Memory B cell (primary cell): ENCODE measurements around the gene HTR5A.

Source experiments
- ATAC-seq: fragments of 150-1000 bp; cut with Tn5 transposase; 2 replicates; pipeline ENCODE4 v1.10.0; 2021; ENCODE audit warnings: low read depth, mild to moderate bottlenecking, moderate library complexity
- DNase-seq, 2 donors: peaks; one replicate each; pipeline ENCODE4 v3.0.0; 2022; ENCODE audit warnings: low spot score in 2 of 2
- H3K27ac Mint-ChIP-seq: one replicate; pipeline ENCODE4 v1.8.0; 2022; ENCODE audit warnings: mild to moderate bottlenecking, moderate library complexity, mixed read lengths
- H3K27me3 Mint-ChIP-seq: one replicate; pipeline ENCODE4 v1.8.0; 2022; ENCODE audit warnings: mixed read lengths
- H3K36me3 Mint-ChIP-seq: one replicate; pipeline ENCODE4 v1.8.0; 2022; ENCODE audit warnings: mild to moderate bottlenecking, mixed read lengths
- H3K4me1 Mint-ChIP-seq: one replicate; pipeline ENCODE4 v1.8.0; 2022; ENCODE audit warnings: mixed read lengths
- H3K4me3 Mint-ChIP-seq: one replicate; pipeline ENCODE4 v1.8.0; 2022; ENCODE audit warnings: mild to moderate bottlenecking, moderate library complexity, mixed read lengths
- H3K9me3 Mint-ChIP-seq: one replicate; pipeline ENCODE4 v1.8.0; 2022; ENCODE audit warnings: mixed read lengths

HTR5A gene

GRCh38 chr7:155107126-155107525 lies 37.0 kb downstream of the HTR5A start:
- peaks cover 12% of the 10 kb centered on the region for H3K27me3 Mint-ChIP-seq
- no peak for ATAC-seq

GRCh38 chr7:155108144-155108901 lies 38.2 kb downstream of the HTR5A start:
- no peaks in the 10 kb centered on the region for H3K4me1 Mint-ChIP-seq
- no peak overlapping the region for H3K4me3 Mint-ChIP-seq
- no peaks in the 10 kb centered on the region for H3K9me3 Mint-ChIP-seq
- H3K27me3 Mint-ChIP-seq: peaks cover 12% of the 10 kb centered on the region
- H3K36me3 Mint-ChIP-seq: no peaks in the 10 kb centered on the region
- no peak overlapping the region for H3K27ac Mint-ChIP-seq
- DNase-seq (no peak), ATAC-seq (no peak)

More at GRCh38 chr7:155107126-155107525, 37.0 kb downstream of the HTR5A start:
- Mint-ChIP-seq H3K36me3 (no peaks in the 10 kb centered on the region), H3K27ac (no peak overlapping the region), H3K4me1 (no peaks in the 10 kb centered on the region), H3K9me3 (no peaks in the 10 kb centered on the region), H3K4me3 (no peak overlapping the region)
- no peak for DNase-seq

DNA sequence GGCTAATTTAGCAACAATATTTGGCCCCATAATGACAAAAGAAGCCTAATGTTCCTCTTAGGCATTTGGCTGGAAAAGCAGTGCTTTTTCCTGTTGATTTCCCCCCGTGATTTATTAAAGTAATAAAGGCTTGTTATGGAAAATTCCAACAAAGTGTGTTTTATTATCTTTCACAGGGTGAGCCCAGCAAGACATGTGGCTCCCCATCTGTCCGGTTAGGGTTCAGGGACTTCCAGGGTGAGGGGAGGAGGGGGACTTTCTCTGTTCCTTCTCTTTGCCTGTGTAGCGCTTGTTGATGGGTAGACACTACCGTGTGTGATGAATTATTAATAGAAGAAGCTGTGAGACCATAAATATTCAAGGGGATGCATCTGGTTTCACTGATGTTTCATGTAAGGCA lies 39.0 kb downstream of the HTR5A start:
- DNase-seq (no peak), ATAC-seq (no peak)
- Mint-ChIP-seq H3K36me3 (no peaks in the 10 kb centered on the region), H3K9me3 (no peaks in the 10 kb centered on the region), H3K4me1 (no peaks in the 10 kb centered on the region), H3K27ac (no peak overlapping the region), H3K27me3 (peaks cover 12% of the 10 kb centered on the region), H3K4me3 (no peak overlapping the region)

GRCh38 chr7:155115288-155115687 lies 45.2 kb downstream of the HTR5A start:
- Mint-ChIP-seq H3K27ac (no peak overlapping the region), H3K36me3 (no peaks in the 10 kb centered on the region), H3K9me3 (peaks cover 8% of the 10 kb centered on the region), H3K27me3 (peaks cover 16% of the 10 kb centered on the region), H3K4me1 (no peaks in the 10 kb centered on the region), H3K4me3 (no peak overlapping the region)
- DNase-seq (no peak), ATAC-seq (no peak)

GRCh38 chr7:155119801-155120382 lies 49.8 kb downstream of the HTR5A start:
- ATAC-seq (no peak), DNase-seq (no peak)
- Mint-ChIP-seq H3K27me3 (peaks cover 16% of the 10 kb centered on the region), H3K27ac (no peak overlapping the region), H3K4me3 (no peak overlapping the region), H3K9me3 (peaks cover 8% of the 10 kb centered on the region), H3K36me3 (no peaks in the 10 kb centered on the region), H3K4me1 (no peaks in the 10 kb centered on the region)

DNA sequence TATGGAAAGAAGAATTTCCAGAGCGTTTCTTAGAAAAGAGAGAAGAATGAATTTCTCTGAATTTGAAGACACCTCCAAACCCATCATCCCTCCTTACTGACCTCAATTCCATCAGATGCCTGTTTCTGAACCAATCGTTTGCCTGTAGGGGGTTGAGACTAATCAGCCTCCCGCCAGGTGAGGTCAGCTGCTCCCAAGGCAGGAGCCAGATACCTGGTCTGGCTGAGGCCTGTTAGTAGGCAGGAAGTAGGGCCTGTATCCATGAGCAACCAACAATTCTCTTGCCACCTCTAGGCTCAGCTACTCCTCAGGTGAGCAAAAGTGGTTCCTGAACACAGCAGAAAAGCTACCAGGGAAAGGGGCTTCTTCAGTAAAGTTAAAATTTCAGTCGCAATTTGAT lies 50.3 kb downstream of the HTR5A start:
- no peaks in the 10 kb centered on the region for H3K36me3 Mint-ChIP-seq
- no peak for ATAC-seq
- H3K4me3 Mint-ChIP-seq: no peak overlapping the region
- H3K27me3 Mint-ChIP-seq: peaks cover 16% of the 10 kb centered on the region
- H3K4me1 Mint-ChIP-seq: no peaks in the 10 kb centered on the region
- peaks cover 7% of the 10 kb centered on the region for H3K9me3 Mint-ChIP-seq
- H3K27ac Mint-ChIP-seq: no peak overlapping the region
- no peak for DNase-seq

- ATAC-seq (no peak), DNase-seq (no peak)
- no peaks in the 10 kb centered on the region for H3K4me1 Mint-ChIP-seq
- no peak overlapping the region for H3K4me3 Mint-ChIP-seq
- no peaks in the 10 kb centered on the region for H3K36me3 Mint-ChIP-seq
- peaks cover 7% of the 10 kb centered on the region for H3K9me3 Mint-ChIP-seq
- no peak overlapping the region for H3K27ac Mint-ChIP-seq
- peaks cover 14% of the 10 kb centered on the region for H3K27me3 Mint-ChIP-seq
These were observed 52.7 kb downstream of the HTR5A start for GRCh38 chr7:155122831-155123230.

DNA sequence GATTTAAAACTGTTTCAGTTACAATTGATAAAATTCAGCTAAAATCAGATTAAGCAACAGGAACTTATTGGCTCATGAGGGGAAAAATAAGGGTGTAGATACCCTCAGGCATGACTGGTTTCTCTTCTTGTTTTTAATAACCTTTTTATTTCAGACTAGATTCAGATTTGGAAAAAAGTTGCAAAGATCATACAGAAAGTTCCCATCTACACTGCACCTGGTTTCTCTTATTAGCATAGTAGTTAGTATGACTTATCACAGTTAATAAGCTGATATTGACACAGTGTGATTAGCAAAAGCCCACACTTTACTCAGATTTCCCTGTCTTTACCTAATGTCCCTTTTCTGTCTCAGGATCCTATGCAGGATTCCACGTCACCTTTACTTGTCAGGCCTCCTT lies 53.3 kb downstream of the HTR5A start:
- Mint-ChIP-seq H3K27me3 (peaks cover 11% of the 10 kb centered on the region), H3K27ac (no peak overlapping the region), H3K36me3 (no peaks in the 10 kb centered on the region), H3K4me1 (no peaks in the 10 kb centered on the region), H3K9me3 (peaks cover 7% of the 10 kb centered on the region), H3K4me3 (no peak overlapping the region)
- ATAC-seq (no peak), DNase-seq (no peak)

DNA sequence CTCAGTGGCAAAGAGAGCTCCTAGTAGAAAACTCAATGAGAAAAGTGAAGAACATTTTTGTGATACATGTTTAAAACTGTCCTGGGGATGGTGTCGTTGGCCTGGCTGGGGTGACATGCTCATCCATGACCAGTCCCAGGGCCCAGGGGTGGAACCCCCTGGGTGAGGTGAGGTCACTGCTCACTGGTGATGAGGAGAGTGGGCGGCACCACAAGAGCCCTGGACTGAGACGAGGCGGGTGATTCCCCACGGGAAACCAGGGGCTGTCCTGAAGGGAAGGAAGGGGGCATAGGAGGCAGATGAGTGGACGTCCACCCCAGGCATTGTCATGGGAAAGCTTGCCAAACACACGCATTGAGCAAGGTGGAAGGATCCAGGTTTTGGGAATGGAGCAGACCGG lies 54.6 kb downstream of the HTR5A start:
- Mint-ChIP-seq H3K4me3 (no peak overlapping the region), H3K27ac (no peak overlapping the region), H3K36me3 (no peaks in the 10 kb centered on the region), H3K9me3 (peaks cover 5% of the 10 kb centered on the region), H3K27me3 (peaks cover 13% of the 10 kb centered on the region), H3K4me1 (no peaks in the 10 kb centered on the region)
- DNase-seq: no peak
- ATAC-seq: no peak

DNA sequence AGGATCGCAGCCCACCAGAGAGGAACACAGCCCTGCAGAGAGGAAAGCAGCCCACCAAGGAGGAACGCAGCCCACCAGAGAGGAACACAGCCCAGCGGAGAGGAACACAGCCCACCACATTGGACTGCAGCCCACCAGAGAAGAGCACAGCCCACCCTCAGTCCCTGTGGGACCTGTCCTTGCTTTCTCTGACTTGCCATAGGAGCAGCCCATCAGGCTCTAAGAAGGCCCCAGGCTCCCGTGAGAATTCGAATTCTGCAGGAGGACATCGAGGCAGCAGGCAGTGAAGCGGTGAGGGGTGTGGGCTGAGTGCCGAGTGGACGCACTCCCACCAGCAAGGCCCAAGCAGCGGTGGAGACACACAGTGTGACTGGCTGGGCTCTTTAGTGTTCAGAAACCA lies 59.1 kb downstream of the HTR5A start:
- no peaks in the 10 kb centered on the region for H3K9me3 Mint-ChIP-seq
- no peak overlapping the region for H3K4me3 Mint-ChIP-seq
- no peaks in the 10 kb centered on the region for H3K36me3 Mint-ChIP-seq
- no peaks in the 10 kb centered on the region for H3K4me1 Mint-ChIP-seq
- peaks cover 7% of the 10 kb centered on the region for H3K27me3 Mint-ChIP-seq
- ATAC-seq (no peak), DNase-seq (no peak)
- no peak overlapping the region for H3K27ac Mint-ChIP-seq

- DNase-seq: no peak
- Mint-ChIP-seq H3K4me1 (no peaks in the 10 kb centered on the region), H3K9me3 (no peaks in the 10 kb centered on the region), H3K27me3 (peaks cover 7% of the 10 kb centered on the region), H3K36me3 (no peaks in the 10 kb centered on the region), H3K27ac (no peak overlapping the region), H3K4me3 (no peak overlapping the region)
- no peak for ATAC-seq
These were observed 59.7 kb downstream of the HTR5A start for GRCh38 chr7:155129789-155130188.

DNA sequence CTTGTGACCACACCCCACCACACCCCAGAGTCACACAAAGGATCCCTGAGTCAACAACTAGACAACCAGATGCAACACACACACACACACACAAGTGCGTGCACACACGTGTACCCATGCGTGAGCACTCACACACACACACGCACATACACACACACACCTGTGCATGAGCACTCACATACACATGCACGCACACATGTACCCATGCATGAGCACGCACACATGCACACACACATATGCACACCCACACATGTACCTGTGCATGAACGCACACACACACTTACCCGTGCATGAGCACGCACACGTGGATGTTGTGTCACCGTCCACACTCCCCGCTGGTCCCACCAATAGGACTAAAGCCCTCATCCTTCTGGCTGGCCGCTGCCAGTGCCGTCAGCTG lies 60.4 kb downstream of the HTR5A start:
- H3K27ac Mint-ChIP-seq: no peak overlapping the region
- no peaks in the 10 kb centered on the region for H3K36me3 Mint-ChIP-seq
- no peak overlapping the region for H3K4me3 Mint-ChIP-seq
- no peak for DNase-seq
- no peak for ATAC-seq
- no peaks in the 10 kb centered on the region for H3K9me3 Mint-ChIP-seq
- H3K27me3 Mint-ChIP-seq: peaks cover 7% of the 10 kb centered on the region
- H3K4me1 Mint-ChIP-seq: no peaks in the 10 kb centered on the region

- Mint-ChIP-seq H3K9me3 (no peaks in the 10 kb centered on the region), H3K27me3 (peaks cover 7% of the 10 kb centered on the region)
- no peak for DNase-seq
These were observed 61.0 kb downstream of the HTR5A start for GRCh38 chr7:155131090-155131489.

GRCh38 chr7:155132431-155132830 lies 62.3 kb downstream of the HTR5A start:
- DNase-seq (no peak), ATAC-seq (no peak)
- H3K4me1 Mint-ChIP-seq: no peaks in the 10 kb centered on the region
- H3K36me3 Mint-ChIP-seq: no peaks in the 10 kb centered on the region
- peaks cover 6% of the 10 kb centered on the region for H3K27me3 Mint-ChIP-seq
- no peak overlapping the region for H3K27ac Mint-ChIP-seq
- H3K9me3 Mint-ChIP-seq: no peaks in the 10 kb centered on the region
- no peak overlapping the region for H3K4me3 Mint-ChIP-seq

More at GRCh38 chr7:155131090-155131489, 61.0 kb downstream of the HTR5A start:
- no peak for ATAC-seq
- Mint-ChIP-seq H3K36me3 (no peaks in the 10 kb centered on the region), H3K4me1 (no peaks in the 10 kb centered on the region), H3K4me3 (no peak overlapping the region), H3K27ac (no peak overlapping the region)
